HUDEP-2 (cell line): ENCODE results near the gene DAP.
"Not testable (repeated sequence)": the region's sequence is repeated elsewhere in the genome, so short reads cannot be mapped to it uniquely, and the experiment has no call there.

ENCODE experiments used
- DNase-seq, 76 experiments: peaks; one replicate each; lab custom pipeline; 2025; ENCODE audit not compliant: unreplicated experiment in 76 of 76; lab: John Stamatoyannopoulos, UW

The DAP gene

GRCh38 chr5:10736354-10736753 is 24.7 kb downstream of the DAP start:
- no peak for DNase-seq

DNA sequence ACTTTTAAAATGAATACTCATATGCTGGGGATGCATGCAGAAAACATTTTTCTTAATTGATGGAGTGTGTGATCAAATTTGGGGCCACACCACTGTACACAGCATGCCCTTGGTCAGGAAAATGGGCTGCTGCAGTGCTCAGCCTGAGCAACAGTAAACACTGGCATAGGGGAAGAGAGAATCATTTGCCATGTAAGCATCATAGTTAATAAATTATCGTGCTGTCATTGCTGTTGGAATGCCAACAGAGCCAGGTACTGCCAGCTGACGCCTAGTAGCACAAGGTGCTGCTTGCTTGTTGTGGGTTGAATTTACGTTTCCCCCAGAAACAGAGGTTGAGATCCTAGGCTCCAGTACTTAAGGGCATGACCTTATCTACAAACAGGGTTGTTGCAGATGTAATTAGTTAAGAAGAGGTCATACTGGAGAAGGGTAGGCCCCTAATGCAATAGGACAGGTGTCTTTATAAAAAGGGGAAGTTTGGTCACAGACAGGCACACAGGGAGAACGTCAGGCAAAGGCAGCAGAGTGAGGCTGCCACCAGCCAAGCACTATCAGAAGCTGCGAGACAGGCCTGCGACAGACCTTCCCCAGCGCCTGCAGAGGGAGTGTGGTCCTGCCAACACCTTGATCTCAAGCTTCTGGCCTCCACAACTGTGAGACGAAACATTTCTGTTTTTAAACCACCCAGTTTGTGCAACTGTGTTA is 25.3 kb downstream of the DAP start:
- no peak for DNase-seq

- no peak for DNase-seq
Measured at GRCh38 chr5:10734832-10735523, 26.1 kb downstream of the DAP start.

DNA sequence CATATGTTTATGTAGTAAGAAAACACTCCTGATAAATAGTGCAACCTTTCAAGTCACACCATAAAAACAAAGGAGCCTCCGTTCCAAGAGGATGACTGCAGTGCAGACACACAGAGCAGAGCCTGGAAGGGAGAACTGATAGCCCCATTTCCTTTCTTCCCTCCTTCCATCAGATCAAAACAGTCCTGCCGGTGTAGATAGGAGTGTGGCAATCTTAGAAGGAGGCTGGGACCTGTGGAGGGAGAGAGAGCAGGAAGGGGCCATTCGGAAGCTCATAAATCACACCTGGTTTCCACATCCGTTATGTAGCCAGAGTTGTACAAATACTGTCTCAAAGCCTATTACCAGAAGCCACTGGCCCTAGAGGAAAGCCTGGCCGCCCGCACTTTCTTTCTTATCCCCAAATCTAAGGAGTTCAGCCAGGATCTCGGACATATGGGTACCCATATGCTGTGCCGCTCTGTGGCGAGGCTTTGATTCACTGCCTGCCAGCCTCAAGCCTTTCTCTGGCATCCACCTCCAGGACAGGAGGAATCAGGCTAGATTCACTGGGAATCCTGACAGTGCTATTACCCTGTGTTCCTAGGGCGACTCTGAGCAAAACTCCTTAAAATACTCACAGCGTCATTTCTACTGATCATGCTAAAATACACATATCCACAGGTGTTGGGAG is 26.9 kb downstream of the DAP start:
- DNase-seq, result no peak

- DNase-seq, result no peak
Measured at GRCh38 chr5:10733426-10733825, 27.6 kb downstream of the DAP start.

DNA sequence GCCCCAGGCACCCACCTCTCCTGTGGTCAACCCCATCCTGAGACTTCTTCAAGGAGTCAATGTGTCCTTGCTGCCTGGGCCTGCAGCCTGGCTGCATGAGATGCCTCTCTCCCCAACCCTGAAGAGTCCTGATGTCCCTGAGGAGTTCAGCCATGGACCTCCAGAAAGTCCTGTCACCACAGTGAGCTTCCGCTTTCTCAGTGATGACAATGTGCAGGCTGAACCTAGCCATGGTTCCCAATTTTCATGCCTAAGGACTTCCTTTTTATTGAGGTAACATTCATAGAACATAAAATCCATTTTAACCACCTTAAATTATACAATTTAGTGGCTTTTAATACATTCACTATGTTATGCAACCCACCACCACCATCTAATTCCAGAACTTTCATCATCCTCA is 29.1 kb downstream of the DAP start:
- no peak for DNase-seq

- no peak for DNase-seq
Measured at GRCh38 chr5:10730043-10730351, 31.0 kb downstream of the DAP start.

- no peak for DNase-seq
Measured at GRCh38 chr5:10729320-10730042, 31.6 kb downstream of the DAP start.

DNA sequence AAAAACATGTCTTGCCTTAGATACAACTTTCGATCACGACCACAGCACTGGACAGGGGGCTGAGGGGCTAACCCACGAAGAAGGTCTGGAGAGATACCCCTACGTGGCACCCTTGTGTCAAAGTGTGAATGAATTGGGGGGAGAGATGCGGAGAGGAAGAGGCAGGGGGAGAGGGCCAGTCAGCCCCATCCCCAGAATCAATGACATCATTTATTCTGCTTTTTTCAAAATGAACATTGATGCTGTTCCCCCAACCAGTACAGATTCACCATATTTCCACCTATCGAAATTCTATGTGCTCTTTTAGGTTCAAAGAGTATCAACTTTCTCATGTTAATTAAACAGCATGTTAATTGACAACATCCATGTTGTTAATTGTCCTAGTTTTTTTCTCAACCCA is 32.4 kb downstream of the DAP start:
- no peak for DNase-seq

DNA sequence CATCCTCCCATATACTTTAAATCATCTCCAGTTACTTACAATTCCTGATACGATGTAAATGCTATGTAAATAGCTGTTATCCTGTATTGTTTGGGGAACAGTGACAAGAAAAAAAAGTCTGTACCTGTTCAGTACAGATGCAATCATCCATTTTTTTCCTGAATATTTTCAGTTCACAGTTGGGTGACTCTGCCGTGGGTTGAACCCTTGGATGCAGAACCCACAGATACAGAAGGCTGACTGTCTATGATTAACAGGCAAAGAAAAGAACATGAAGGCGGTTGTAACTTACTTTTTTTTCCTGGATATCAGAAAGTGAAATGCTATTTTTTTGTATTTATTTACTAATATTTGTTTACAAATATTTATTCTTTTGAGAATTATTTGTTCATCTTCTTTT is 33.2 kb downstream of the DAP start:
- DNase-seq, result no peak

DNA sequence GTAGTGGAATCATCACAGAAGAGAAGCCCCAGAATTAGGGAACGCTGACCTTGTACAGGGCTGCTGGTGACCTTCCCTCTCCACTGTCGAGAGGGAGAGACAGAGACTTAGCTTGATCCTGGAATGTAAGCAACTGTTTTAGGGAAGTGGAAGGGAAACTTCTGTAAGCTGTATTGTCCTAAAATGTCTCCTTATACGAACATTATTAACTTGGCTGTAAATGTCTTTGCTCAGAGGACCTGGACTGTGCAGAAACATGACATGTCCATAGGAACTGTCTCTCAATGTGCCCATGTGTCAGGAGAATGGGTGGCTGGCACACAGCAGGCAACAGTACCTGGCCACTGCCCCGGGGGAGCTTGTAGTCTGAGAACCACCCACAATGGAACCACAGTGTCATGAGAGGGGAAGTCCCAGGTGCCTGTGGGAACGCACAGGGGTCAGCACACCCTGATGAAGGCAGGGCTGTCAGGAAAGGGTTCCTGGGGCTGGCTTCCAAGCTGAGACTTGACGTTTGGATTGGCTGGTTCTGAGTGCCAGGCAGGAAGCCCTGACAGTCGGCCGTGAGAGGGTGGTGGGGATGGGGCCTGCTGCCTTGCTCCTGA is 34.0 kb downstream of the DAP start:
- no peak for DNase-seq

DNA sequence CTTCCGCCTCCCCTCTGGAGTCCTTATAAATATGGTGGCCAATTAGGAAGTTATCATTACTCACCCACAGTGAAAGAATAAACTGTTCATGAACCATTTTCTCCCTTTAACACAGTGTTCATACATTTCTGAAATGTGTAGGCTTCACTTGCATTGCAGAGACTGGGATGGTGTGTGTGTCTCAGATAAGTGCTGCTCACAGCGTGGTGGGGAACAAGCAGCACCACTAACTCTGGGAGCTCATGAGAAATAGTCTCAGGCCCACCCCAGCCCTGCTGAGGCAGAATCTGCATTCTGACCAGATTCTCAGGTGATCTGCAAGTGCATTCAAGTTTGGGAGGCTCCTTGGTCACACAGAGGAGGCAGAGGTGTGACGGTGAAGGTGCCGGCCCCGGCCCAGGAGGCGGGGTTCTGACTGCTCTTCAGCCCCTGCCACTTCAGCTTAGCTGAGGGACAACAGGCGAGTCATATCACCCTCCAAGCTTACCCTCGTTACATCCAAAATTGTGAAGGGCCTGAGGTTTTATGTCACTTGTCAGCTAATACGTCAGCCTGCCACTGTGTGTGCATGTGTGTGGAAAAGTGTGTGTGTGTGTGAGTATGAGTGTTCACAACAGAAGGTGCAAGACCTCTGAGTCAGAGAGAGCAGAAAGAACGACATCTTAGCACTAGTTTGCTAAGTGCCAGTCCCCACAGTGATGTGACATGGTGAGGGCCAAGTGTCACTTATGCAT is 34.7 kb downstream of the DAP start:
- no peak for DNase-seq

GRCh38 chr5:10725636-10726035 is 35.4 kb downstream of the DAP start:
- DNase-seq, result no peak

GRCh38 chr5:10724781-10725507 is 36.1 kb downstream of the DAP start:
- no peak for DNase-seq

DNA sequence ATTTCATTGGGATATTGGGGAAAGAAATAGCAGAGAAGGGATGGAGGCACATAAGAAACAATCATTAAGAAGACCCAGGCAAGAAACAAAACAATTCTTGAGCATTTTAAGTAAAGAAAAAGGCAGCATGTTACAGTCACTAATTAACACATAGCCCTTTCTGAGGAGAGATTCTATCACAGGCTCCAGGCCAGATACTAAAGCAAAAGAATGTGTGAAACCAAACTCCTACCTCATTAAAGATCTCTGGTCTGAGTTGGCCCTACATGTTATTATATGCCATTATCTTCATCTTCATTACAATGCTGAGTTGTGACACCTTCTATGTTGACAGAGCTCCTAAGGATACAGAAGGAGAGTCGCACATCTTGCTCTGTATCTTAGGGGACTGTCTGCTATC is 37.5 kb downstream of the DAP start:
- no peak for DNase-seq

GRCh38 chr5:10720766-10721165 is 40.3 kb downstream of the DAP start:
- not testable (repeated sequence) for DNase-seq

DNA sequence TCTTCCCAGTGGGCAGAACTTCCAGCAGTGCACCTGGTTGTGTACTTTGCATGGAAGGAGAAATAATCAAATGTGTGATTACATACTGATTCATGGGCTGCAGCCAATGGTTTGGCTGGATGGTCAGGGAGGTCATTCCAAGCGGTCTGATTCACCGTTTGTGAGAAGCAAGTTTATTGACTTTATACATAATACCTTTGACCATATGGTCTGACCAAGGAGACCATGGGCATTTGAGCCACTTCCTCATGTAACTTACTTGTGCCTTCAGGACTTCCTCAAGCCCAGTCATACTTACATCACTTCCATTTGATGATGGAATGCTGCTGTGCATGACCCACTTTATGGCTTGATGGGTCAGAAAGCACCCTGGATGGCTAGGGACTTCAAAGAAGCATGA is 41.1 kb downstream of the DAP start:
- no peak for DNase-seq

DNA sequence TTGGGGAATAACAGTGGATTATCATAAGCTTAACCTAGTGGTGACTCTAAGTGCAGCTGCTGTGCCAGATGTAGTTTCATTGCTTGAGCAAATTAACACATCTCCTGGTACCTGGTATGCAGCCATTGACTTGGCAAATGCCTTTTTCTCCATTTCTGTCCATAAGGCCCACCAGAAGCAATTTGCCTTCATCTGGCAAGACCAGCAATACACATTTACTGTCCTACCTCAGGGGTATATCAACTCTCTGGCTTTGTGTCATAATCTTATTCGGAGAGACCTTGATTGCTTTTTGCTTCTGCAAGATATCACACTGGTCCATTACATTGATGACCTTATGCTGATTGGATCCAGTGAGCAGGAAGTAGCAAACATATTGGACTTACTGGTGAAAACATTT is 42.4 kb downstream of the DAP start:
- not testable (repeated sequence) for DNase-seq

DNA sequence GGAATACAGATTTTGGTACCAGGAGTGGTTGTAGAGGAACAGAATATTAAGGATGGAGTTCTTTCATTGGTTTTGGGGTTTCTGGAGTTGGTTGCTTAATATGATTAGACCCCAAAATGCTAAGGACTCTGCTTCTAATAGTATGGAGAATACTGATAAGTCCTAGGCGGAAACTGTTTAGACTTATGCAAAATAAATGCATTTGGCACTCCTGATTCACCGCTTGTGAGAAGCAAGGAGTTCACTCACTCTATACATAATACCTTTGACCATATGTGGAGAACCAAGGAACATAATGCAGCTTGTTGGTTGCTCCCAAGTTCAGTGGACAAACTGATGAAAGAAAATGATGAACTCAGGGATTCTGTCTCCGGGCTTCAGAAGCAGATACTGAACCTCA is 44.2 kb downstream of the DAP start:
- DNase-seq, result not testable (repeated sequence)
